HepG2 (cell line): Measurements from ENCODE around the gene EIF5. TPM values are rescaled to one million over a fixed set of nuclear protein-coding genes. Genes with fewer than 3 reads are reported as not detected.

ENCODE experiments used
- AGO1 ChIP-seq: fragments of 200-400 bp; formaldehyde crosslinking; IDR thresholded peaks from 2 replicates; pipeline ENCODE4 v1.6.1; 2017; ENCODE audit warnings: mild to moderate bottlenecking, low read depth, low read length, moderate library complexity; ENCODE audit not compliant: poor library complexity, severe bottlenecking
- CC2D1A ChIP-seq: sonication (generic); formaldehyde crosslinking; IDR thresholded peaks from 2 replicates; pipeline ENCODE4 v1.8.1; 2023; ENCODE audit warnings: mild to moderate bottlenecking, missing genetic modification reagents
- HDAC1 ChIP-seq: sonication (generic); formaldehyde crosslinking; IDR thresholded peaks from 2 replicates; pipeline ENCODE4 v1.5.1; 2020; ENCODE audit warnings: mild to moderate bottlenecking, missing genetic modification reagents
- HES4 ChIP-seq: sonication (generic); formaldehyde crosslinking; IDR thresholded peaks from 2 replicates; pipeline ENCODE4 v1.9.0; 2021; ENCODE audit warnings: mild to moderate bottlenecking, missing genetic modification reagents, borderline replicate concordance
- HMGA1 ChIP-seq: sonication (generic); formaldehyde crosslinking; conservative IDR thresholded peaks from 2 replicates; pipeline ENCODE4 v1.4.0; 2020; ENCODE audit warnings: missing genetic modification reagents
- HOXA9 ChIP-seq: sonication (generic); formaldehyde crosslinking; IDR thresholded peaks from 2 replicates; pipeline ENCODE4 v1.8.1; 2022; ENCODE audit warnings: missing genetic modification reagents, mild to moderate bottlenecking, moderate library complexity, borderline replicate concordance
- IKZF4 ChIP-seq: sonication (generic); formaldehyde crosslinking; IDR thresholded peaks from 2 replicates; pipeline ENCODE4 v1.5.1; 2020; ENCODE audit warnings: borderline replicate concordance, mild to moderate bottlenecking, low read depth, missing genetic modification reagents; ENCODE audit errors: not compliant biosample characterization
- ISL2 ChIP-seq: sonication (generic); formaldehyde crosslinking; IDR thresholded peaks from 2 replicates; pipeline ENCODE4 v1.5.0; 2020; ENCODE audit warnings: missing genetic modification reagents
- KLF16 ChIP-seq, 2 experiments: sonication (generic) in 1 of 2; formaldehyde crosslinking in 1 of 2; IDR thresholded peaks; 2 replicates each; pipeline versions ENCODE4 v1.6.1 to v1.8.0; 2016 to 2023; ENCODE audit warnings: missing genetic modification reagents in 2 of 2, missing compliant biosample characterization in 1 of 2
- NCOA2 ChIP-seq: sonication (generic); formaldehyde crosslinking; IDR thresholded peaks from 2 replicates; pipeline ENCODE4 v1.8.0; 2022; ENCODE audit warnings: inconsistent platforms
- POLR2A ChIP-seq, 2 experiments: IDR thresholded peaks; 2 replicates each; pipeline ENCODE4 v1.6.1; 2011; ENCODE audit warnings: low read depth in 2 of 2, low read length in 2 of 2, mild to moderate bottlenecking in 1 of 2, moderate library complexity in 1 of 2; ENCODE audit not compliant: insufficient read depth in 1 of 2
- SIX1 ChIP-seq: sonication (generic); formaldehyde crosslinking; IDR thresholded peaks from 2 replicates; pipeline ENCODE4 v1.4.0; 2020; ENCODE audit warnings: missing genetic modification reagents, borderline replicate concordance
- TOPORS ChIP-seq: sonication (generic); formaldehyde crosslinking; IDR thresholded peaks from 2 replicates; pipeline ENCODE4 v1.8.0; 2023; ENCODE audit warnings: mild to moderate bottlenecking, missing genetic modification reagents
- ZBTB42 ChIP-seq: sonication (generic); formaldehyde crosslinking; IDR thresholded peaks from 2 replicates; pipeline ENCODE4 v1.5.0; 2020; ENCODE audit warnings: mild to moderate bottlenecking, missing genetic modification reagents
- ZNF3 ChIP-seq: IDR thresholded peaks from 2 replicates; pipeline ENCODE4 v1.7.0; 2017; ENCODE audit warnings: inconsistent platforms
- ZNF331 ChIP-seq: sonication (generic); formaldehyde crosslinking; IDR thresholded peaks from 2 replicates; pipeline ENCODE4 v1.4.0; 2020; ENCODE audit warnings: missing genetic modification reagents
- ZNF678 ChIP-seq: sonication (generic); formaldehyde crosslinking; IDR thresholded peaks from 2 replicates; pipeline ENCODE4 v1.4.0; 2020; ENCODE audit warnings: mild to moderate bottlenecking, missing genetic modification reagents
- ZNF777 ChIP-seq: sonication (generic); formaldehyde crosslinking; IDR thresholded peaks from 2 replicates; pipeline ENCODE4 v1.4.0; 2020; ENCODE audit warnings: missing genetic modification reagents
- ZSCAN22 ChIP-seq: sonication (generic); formaldehyde crosslinking; IDR thresholded peaks from 2 replicates; pipeline ENCODE4 v1.4.0; 2020; ENCODE audit warnings: mild to moderate bottlenecking, missing genetic modification reagents
- polyA plus RNA-seq, 8 experiments: library from polyadenylated mRNA; depleted of rRNA in 3 of 8; stranded (reverse) in 7 of 8; unstranded in 1 of 8; fragments of >200 nt; fragmentation: Illumina TruSeq in 4 of 8; extraction: Trizol in 4 of 8; gene quantifications; 2 replicates each; pipeline versions ENCODE4 v1.2.1 to v1.2.3, GENCODE V29; 2011 to 2016; ENCODE audit warnings: low read depth in 4 of 8, missing spikeins in 1 of 8, mixed read lengths in 1 of 8; ENCODE audit not compliant: insufficient read depth in 1 of 8
- total RNA-seq, 5 experiments: library from RNA; depleted of rRNA; stranded (reverse); fragments of >200 nt; fragmentation: Illumina TruSeq; extraction: Trizol; gene quantifications; 2 replicates each; pipeline ENCODE4 v1.2.3, GENCODE V29; 2016; ENCODE audit warnings: low read depth in 1 of 5
- TF ChIP-seq, protein P1 (sequence below): sonication (generic); formaldehyde crosslinking; IDR thresholded peaks from 2 replicates; pipeline ENCODE4 v1.4.0; 2020; ENCODE audit warnings: missing genetic modification reagents, borderline replicate concordance
- TF ChIP-seq, protein P2 (sequence below): sonication (generic); formaldehyde crosslinking; IDR thresholded peaks from 2 replicates; pipeline ENCODE4 v1.4.0; 2020; ENCODE audit warnings: missing genetic modification reagents
- TF ChIP-seq, protein P3 (sequence below): sonication (generic); formaldehyde crosslinking; conservative IDR thresholded peaks from 2 replicates; pipeline ENCODE4 v1.4.0; 2020; ENCODE audit warnings: missing genetic modification reagents

Gene EIF5
- total and polyA plus RNA-seq, 2 of the 13 experiments (the other 11 are each of a cell fraction or from before 2014, with no cell fraction given), result 189 to 281 TPM

DNA sequence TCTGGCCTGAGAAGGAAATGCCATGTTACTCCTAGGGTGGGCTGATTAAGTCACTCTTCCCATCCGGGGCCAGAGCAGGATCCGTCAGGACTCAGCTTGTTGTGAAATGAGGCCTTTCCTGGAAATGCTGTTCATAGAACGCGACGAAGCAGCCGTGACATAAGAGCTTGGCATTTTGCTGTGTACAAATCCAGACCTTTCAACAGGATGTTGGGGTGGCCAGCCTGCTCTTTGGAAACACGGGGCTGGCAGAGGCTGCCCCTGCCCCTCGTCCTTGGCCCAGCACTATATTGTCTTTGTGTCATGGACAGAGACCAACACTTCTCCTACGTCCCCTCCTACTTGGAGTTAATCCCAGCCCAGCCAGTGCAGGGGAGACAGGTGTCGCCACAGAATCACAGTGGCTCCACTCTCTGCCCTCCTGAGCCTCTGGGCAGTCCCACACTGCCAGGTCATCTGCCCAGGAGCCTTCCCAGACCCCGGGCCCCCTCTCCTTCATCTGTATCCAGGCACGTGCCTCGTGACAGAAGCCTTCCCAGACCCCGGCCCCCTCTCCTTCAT is 18.6 kb upstream of the EIF5 start (continued):
- TF ChIP-seq ZNF678 (no peak), ZSCAN22 (CRISPR knock-in tag) (no peak), HOXA9 (CRISPR knock-in tag) (no peak), SIX1 (CRISPR knock-in tag) (no peak), ZNF331 (CRISPR knock-in tag) (no peak), TOPORS (CRISPR knock-in tag) (no peak), CC2D1A (CRISPR knock-in tag) (no peak), POLR2A (IDR thresholded peaks at IDR 0.05; ENCODE audit: insufficient read depth in 1 of 2, low read depth in 2 of 2, low read length in 2 of 2) (no peak), IKZF4 (CRISPR knock-in tag) (no peak), NCOA2 (CRISPR knock-in tag) (peak; percentile 73), ZNF3 (CRISPR knock-in tag) (no peak), KLF16 (CRISPR knock-in tag; IDR thresholded peaks at IDR 0.05) (0 out of 4 replicates have a peak, but pooled peaks of 1 of the 2 experiments have one; percentile 36), HES4 (CRISPR knock-in tag) (no peak), ZNF777 (CRISPR knock-in tag) (no peak), AGO1 (no peak), HDAC1 (CRISPR knock-in tag) (peak; percentile 52; the same call in 1 of the 2 replicates), HMGA1 (CRISPR knock-in tag) (no peak), ISL2 (CRISPR knock-in tag) (no peak), ZBTB42 (CRISPR knock-in tag) (no peak)
- TF ChIP-seq, protein P1, sequence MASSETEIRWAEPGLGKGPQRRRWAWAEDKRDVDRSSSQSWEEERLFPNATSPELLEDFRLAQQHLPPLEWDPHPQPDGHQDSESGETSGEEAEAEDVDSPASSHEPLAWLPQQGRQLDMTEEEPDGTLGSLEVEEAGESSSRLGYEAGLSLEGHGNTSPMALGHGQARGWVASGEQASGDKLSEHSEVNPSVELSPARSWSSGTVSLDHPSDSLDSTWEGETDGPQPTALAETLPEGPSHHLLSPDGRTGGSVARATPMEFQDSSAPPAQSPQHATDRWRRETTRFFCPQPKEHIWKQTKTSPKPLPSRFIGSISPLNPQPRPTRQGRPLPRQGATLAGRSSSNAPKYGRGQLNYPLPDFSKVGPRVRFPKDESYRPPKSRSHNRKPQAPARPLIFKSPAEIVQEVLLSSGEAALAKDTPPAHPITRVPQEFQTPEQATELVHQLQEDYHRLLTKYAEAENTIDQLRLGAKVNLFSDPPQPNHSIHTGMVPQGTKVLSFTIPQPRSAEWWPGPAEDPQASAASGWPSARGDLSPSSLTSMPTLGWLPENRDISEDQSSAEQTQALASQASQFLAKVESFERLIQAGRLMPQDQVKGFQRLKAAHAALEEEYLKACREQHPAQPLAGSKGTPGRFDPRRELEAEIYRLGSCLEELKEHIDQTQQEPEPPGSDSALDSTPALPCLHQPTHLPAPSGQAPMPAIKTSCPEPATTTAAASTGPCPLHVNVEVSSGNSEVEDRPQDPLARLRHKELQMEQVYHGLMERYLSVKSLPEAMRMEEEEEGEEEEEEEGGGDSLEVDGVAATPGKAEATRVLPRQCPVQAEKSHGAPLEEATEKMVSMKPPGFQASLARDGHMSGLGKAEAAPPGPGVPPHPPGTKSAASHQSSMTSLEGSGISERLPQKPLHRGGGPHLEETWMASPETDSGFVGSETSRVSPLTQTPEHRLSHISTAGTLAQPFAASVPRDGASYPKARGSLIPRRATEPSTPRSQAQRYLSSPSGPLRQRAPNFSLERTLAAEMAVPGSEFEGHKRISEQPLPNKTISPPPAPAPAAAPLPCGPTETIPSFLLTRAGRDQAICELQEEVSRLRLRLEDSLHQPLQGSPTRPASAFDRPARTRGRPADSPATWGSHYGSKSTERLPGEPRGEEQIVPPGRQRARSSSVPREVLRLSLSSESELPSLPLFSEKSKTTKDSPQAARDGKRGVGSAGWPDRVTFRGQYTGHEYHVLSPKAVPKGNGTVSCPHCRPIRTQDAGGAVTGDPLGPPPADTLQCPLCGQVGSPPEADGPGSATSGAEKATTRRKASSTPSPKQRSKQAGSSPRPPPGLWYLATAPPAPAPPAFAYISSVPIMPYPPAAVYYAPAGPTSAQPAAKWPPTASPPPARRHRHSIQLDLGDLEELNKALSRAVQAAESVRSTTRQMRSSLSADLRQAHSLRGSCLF (CRISPR knock-in tag), result no peak
- TF ChIP-seq, protein P2, sequence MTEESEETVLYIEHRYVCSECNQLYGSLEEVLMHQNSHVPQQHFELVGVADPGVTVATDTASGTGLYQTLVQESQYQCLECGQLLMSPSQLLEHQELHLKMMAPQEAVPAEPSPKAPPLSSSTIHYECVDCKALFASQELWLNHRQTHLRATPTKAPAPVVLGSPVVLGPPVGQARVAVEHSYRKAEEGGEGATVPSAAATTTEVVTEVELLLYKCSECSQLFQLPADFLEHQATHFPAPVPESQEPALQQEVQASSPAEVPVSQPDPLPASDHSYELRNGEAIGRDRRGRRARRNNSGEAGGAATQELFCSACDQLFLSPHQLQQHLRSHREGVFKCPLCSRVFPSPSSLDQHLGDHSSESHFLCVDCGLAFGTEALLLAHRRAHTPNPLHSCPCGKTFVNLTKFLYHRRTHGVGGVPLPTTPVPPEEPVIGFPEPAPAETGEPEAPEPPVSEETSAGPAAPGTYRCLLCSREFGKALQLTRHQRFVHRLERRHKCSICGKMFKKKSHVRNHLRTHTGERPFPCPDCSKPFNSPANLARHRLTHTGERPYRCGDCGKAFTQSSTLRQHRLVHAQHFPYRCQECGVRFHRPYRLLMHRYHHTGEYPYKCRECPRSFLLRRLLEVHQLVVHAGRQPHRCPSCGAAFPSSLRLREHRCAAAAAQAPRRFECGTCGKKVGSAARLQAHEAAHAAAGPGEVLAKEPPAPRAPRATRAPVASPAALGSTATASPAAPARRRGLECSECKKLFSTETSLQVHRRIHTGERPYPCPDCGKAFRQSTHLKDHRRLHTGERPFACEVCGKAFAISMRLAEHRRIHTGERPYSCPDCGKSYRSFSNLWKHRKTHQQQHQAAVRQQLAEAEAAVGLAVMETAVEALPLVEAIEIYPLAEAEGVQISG (CRISPR knock-in tag), result no peak; the same call in 1 of the 2 replicates
- TF ChIP-seq, protein P3, sequence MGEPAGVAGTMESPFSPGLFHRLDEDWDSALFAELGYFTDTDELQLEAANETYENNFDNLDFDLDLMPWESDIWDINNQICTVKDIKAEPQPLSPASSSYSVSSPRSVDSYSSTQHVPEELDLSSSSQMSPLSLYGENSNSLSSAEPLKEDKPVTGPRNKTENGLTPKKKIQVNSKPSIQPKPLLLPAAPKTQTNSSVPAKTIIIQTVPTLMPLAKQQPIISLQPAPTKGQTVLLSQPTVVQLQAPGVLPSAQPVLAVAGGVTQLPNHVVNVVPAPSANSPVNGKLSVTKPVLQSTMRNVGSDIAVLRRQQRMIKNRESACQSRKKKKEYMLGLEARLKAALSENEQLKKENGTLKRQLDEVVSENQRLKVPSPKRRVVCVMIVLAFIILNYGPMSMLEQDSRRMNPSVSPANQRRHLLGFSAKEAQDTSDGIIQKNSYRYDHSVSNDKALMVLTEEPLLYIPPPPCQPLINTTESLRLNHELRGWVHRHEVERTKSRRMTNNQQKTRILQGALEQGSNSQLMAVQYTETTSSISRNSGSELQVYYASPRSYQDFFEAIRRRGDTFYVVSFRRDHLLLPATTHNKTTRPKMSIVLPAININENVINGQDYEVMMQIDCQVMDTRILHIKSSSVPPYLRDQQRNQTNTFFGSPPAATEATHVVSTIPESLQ, result no peak
